Upper lobe of left lung (tissue), 6 donors: ENCODE results near the gene LARGE1. TPM values are rescaled to one million over a fixed set of nuclear protein-coding genes. Genes with fewer than 3 reads are reported as not detected.

Source experiments
- ATAC-seq, 2 donors: fragments of 200-7000 bp; cut with Tn5 transposase; one replicate each; pipeline ENCODE4 v1.9.1; 2022; ENCODE audit warnings: mild to moderate bottlenecking in 2 of 2, moderate library complexity in 2 of 2; ENCODE audit not compliant: low FRiP score in 2 of 2
- DNase-seq, 2 donors: peaks; one replicate each; pipeline ENCODE4 v3.0.0-alpha.2; 2019 to 2020
- H3K27ac ChIP-seq, 4 donors: fragments of 200-600 bp; sonication (generic); one replicate each; pipeline ENCODE4 v1.5.1; 2016 to 2019
- H3K27me3 ChIP-seq, 4 donors: fragments of 200-600 bp; sonication (generic); one replicate each; pipeline ENCODE4 v1.5.1; 2017 to 2019
- H3K36me3 ChIP-seq, 4 donors: fragments of 200-600 bp; sonication (generic); one replicate each; pipeline ENCODE4 v1.5.1; 2016 to 2019
- H3K4me1 ChIP-seq, 4 donors: fragments of 200-600 bp; sonication (generic); one replicate each; pipeline ENCODE4 v1.5.1; 2018 to 2019
- H3K4me3 ChIP-seq, 4 donors: fragments of 200-600 bp; sonication (generic); one replicate each; pipeline ENCODE4 v1.5.1; 2017 to 2019; ENCODE audit warnings: mild to moderate bottlenecking in 2 of 4, moderate library complexity in 1 of 4
- H3K9me3 ChIP-seq, 4 donors: fragments of 200-600 bp; sonication (generic); one replicate each; pipeline ENCODE4 v1.5.1; 2018 to 2019
- CTCF ChIP-seq, 6 experiments: fragments of 450-650 bp in 4 of 6; fragments of 200-600 bp in 2 of 6; sonication (generic) in 2 of 6; IDR thresholded peaks; one replicate each; pipeline ENCODE4 v1.5.1; 2016 to 2019; ENCODE audit warnings: antibody characterized with exemption in 6 of 6
- EP300 ChIP-seq, 4 donors: sonication (generic); formaldehyde crosslinking; IDR thresholded peaks; one replicate each; pipeline ENCODE4 v1.5.1; 2017; ENCODE audit warnings: antibody characterized with exemption in 4 of 4, control low read depth in 2 of 4
- POLR2A ChIP-seq, 4 donors: fragments of 450-650 bp; IDR thresholded peaks; one replicate each; pipeline ENCODE4 v1.5.1; 2016 to 2017; ENCODE audit warnings: antibody characterized with exemption in 4 of 4, mild to moderate bottlenecking in 2 of 4
- POLR2AphosphoS5 ChIP-seq, 2 donors: sonication (generic); formaldehyde crosslinking; IDR thresholded peaks; one replicate each; pipeline ENCODE4 v1.5.1; 2017; ENCODE audit warnings: antibody characterized with exemption in 2 of 2
- WGBS, 2 donors: methylation state at CpG; one replicate each; pipeline ENCODE4 v1.1.5; 2017 to 2018; 5-methylcytosine and 5-hydroxymethylcytosine counted together
- total RNA-seq, 6 donors: library from RNA; depleted of rRNA in 4 of 6; stranded (reverse); fragments of >200 nt in 4 of 6; gene quantifications; one replicate each; pipeline versions ENCODE4 v1.1.0 to v1.2.1, GENCODE V29; 2016 to 2021
- donor health status: DM: no; HTN: no; CAD: no; lungs with moderate emphysema.
- donor health status: DM: no; HTN: yes; CAD: no; lungs with severe emphysema.

The LARGE1 gene
- total RNA-seq, 6 donors from 2014 or later, result 14.0 to 56.6 (median 25.3) TPM

GRCh38 chr22:33723915-33724314 is 196.4 kb downstream of the LARGE1 start:
- H3K27ac ChIP-seq, result no peak overlapping the region
- TF ChIP-seq POLR2AphosphoS5 (IDR thresholded peaks at IDR 0.05) (no peak), CTCF (IDR thresholded peaks at IDR 0.05) (no peak), POLR2A (IDR thresholded peaks at IDR 0.05) (no peak), EP300 (IDR thresholded peaks at IDR 0.05) (no peak)
- H3K4me3 ChIP-seq, result no peak overlapping the region
- no peaks in the 10 kb centered on the region for H3K36me3 ChIP-seq
- no peaks in the 10 kb centered on the region for H3K9me3 ChIP-seq
- WGBS, 2 donors, result 69 to 76% methylated on average over 11 of the region's 11 CpGs
- H3K4me1 ChIP-seq, result peaks cover 0 to 3% (median 0%) of the 10 kb centered on the region in 4 donors
- H3K27me3 ChIP-seq, result no peaks in the 10 kb centered on the region
- DNase-seq, result peak in 1 of 2 donors; percentile 20
- peak in 1 of 2 donors; percentile 26 for ATAC-seq

- Histone ChIP-seq H3K36me3 (no peaks in the 10 kb centered on the region), H3K27ac (no peak overlapping the region), H3K9me3 (no peaks in the 10 kb centered on the region), H3K4me1 (peaks cover 0 to 3% (median 0%) of the 10 kb centered on the region in 4 donors), H3K27me3 (no peaks in the 10 kb centered on the region), H3K4me3 (no peak overlapping the region)
- no peak for ATAC-seq
- no peak for DNase-seq
- TF ChIP-seq CTCF (IDR thresholded peaks at IDR 0.05), result no peak
- no peak for TF ChIP-seq POLR2A (IDR thresholded peaks at IDR 0.05)
- no peak for TF ChIP-seq EP300 (IDR thresholded peaks at IDR 0.05)
- TF ChIP-seq POLR2AphosphoS5 (IDR thresholded peaks at IDR 0.05), result no peak
- 90 to 91% methylated on average over 9 of the region's 9 CpGs for WGBS, 2 donors
Observed at GRCh38 chr22:33722816-33723215, 197.5 kb downstream of the LARGE1 start.

GRCh38 chr22:33720166-33720878 is 200.0 kb downstream of the LARGE1 start:
- no peak for DNase-seq
- H3K27ac ChIP-seq, result no peak overlapping the region
- ATAC-seq, result no peak

GRCh38 chr22:33717694-33718396 is 202.4 kb downstream of the LARGE1 start:
- H3K9me3 ChIP-seq, result peaks cover 0 to 17% (median 7%) of the 10 kb centered on the region in 4 donors
- WGBS, 2 donors, result 90 to 96% methylated on average over 5 of the region's 5 CpGs
- no peak for TF ChIP-seq POLR2AphosphoS5 (IDR thresholded peaks at IDR 0.05)
- TF ChIP-seq EP300 (IDR thresholded peaks at IDR 0.05), result no peak
- no peak for TF ChIP-seq POLR2A (IDR thresholded peaks at IDR 0.05)
- no peak for TF ChIP-seq CTCF (IDR thresholded peaks at IDR 0.05)

More at GRCh38 chr22:33720166-33720878, 200.0 kb downstream of the LARGE1 start:
- H3K27me3 ChIP-seq, result no peaks in the 10 kb centered on the region
- H3K9me3 ChIP-seq, result no peaks in the 10 kb centered on the region
- H3K4me3 ChIP-seq, result no peak overlapping the region
- no peaks in the 10 kb centered on the region for H3K36me3 ChIP-seq
- H3K4me1 ChIP-seq, result peaks cover 0 to 3% (median 0%) of the 10 kb centered on the region in 4 donors
- TF ChIP-seq POLR2A (IDR thresholded peaks at IDR 0.05), result no peak
- 82 to 86% methylated on average over 9 of the region's 9 CpGs for WGBS, 2 donors

GRCh38 chr22:33715237-33715985 is 204.9 kb downstream of the LARGE1 start:
- H3K4me3 ChIP-seq, result no peak overlapping the region
- whole genome bisulfite sequencing, 2 donors, result 94 to 96% methylated on average over 9 of the region's 9 CpGs
- ATAC-seq (no peak), DNase-seq (no peak)
- TF ChIP-seq CTCF (IDR thresholded peaks at IDR 0.05) (no peak), EP300 (IDR thresholded peaks at IDR 0.05) (no peak), POLR2AphosphoS5 (IDR thresholded peaks at IDR 0.05) (no peak), POLR2A (IDR thresholded peaks at IDR 0.05) (no peak)
- no peaks in the 10 kb centered on the region for H3K36me3 ChIP-seq
- no peak overlapping the region for H3K27ac ChIP-seq
- H3K4me1 ChIP-seq, result no peaks in the 10 kb centered on the region
- peaks cover 0 to 17% (median 7%) of the 10 kb centered on the region in 4 donors for H3K9me3 ChIP-seq
- no peaks in the 10 kb centered on the region for H3K27me3 ChIP-seq

More at GRCh38 chr22:33717694-33718396, 202.4 kb downstream of the LARGE1 start:
- Histone ChIP-seq H3K4me3 (no peak overlapping the region), H3K27me3 (no peaks in the 10 kb centered on the region), H3K4me1 (peaks cover 0 to 3% (median 0%) of the 10 kb centered on the region in 4 donors), H3K36me3 (no peaks in the 10 kb centered on the region), H3K27ac (no peak overlapping the region)
- DNase-seq (no peak), ATAC-seq (no peak)
